GM18508 (cell line): ENCODE data around the gene EMP1.
"Not testable (repeated sequence)": the region's sequence is repeated elsewhere in the genome, so short reads cannot be mapped to it uniquely, and the experiment has no call there.

Experiments
- ATAC-seq: cut with Tn5 transposase; IDR thresholded peaks from one replicate; pipeline ENCODE4 v1.9.1; 2021; ENCODE audit warnings: moderate number of reproducible peaks; ENCODE audit not compliant: insufficient read depth, unreplicated experiment

Gene EMP1

DNA sequence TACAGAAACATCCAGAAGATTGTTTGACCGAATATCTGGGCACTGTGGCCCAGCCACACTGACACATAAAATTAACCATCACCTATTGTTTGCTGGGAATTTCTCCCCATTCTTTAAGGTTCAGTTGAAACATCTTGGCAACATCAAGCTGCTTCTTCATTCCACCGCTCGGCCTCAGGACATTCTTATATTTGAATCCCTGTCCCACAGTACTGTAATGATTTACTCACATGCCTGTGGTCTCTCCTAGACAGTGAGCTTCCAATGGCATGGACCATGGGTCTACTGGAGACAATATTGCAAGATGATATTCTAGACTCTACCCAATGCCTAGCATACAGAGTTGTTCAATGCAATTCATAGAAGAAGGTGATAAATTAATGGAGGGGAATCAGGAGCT is 56.1 kb downstream of the EMP1 start:
- no peak for ATAC-seq

DNA sequence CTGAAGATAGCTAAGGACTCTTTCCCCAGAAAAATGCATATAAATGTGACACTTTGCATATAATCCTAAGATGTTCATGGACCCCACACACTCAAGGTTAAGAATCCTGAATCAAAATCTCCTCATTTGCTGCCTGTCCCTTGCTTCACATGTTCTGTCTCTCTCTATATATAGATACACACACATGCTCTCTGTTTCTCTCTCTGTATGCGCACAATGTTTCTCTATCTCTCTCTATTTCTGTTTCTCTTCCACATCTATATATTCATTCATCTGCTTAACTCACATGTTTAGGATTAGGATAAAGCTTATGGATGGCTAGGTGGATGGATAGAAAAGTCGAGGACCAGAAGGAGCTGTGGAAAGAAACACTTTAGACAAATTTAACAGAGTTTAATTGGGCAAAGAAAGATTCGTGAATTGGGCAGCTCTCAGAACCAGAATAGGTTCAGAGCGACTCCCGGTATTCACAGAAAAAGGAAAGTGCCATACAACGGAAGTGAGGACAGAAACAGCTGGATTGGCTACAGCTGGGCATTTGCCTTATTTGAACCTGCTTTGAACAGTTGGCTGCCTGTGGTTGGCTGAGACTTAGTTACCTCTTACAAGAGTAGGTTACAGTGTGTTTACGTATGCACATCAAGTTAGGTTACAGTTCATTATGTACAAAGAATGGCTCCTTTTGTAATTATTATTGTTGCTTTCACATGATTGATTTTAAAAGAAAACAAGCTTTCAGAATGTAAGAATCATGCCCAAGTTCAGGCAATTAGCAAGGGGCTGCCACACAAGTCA is 57.6 kb downstream of the EMP1 start:
- ATAC-seq: no peak

DNA sequence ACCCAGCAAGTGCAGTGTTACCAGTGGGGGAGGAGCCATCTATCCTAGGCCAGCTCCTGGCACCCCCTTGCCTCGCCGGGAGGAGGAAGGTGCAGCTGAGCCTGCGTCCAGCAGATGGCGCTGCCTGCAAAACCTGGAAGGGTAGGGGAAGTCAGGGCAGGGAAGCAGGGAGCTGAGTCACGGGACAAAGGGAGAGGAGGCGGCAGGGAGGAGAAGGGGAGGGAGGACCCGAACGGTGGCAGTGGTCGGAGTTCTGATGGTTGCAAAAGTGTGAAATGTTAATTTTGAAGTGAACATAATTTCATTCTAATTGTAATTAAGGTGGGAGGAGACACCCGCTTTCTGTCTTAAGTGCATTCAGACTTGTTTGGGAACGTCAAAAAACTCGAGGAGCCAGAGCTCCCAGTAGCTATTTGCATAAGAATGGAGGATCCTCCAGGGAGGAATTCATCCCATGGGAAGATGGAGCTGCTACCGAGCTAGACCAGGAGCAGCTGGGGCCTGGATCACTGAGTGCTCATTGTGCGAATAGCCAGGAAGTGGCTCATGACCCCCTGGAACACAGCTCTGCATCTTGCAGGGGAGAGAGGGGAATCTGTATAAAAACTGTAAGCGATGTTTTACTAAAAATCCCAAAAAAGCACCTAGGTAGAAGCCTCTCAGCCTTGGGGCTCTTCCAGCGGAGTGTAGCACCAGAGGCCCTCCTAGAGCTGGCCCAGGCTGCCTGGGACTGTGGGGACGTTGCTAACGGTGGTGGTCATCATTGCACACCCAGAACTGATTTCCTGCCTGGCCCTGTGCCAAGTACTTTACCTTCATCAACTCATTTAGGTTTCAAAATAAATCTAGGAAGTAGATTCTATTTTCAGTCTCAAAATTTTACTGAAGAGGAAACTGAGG is 59.5 kb downstream of the EMP1 start:
- peak; percentile 91 for ATAC-seq

DNA sequence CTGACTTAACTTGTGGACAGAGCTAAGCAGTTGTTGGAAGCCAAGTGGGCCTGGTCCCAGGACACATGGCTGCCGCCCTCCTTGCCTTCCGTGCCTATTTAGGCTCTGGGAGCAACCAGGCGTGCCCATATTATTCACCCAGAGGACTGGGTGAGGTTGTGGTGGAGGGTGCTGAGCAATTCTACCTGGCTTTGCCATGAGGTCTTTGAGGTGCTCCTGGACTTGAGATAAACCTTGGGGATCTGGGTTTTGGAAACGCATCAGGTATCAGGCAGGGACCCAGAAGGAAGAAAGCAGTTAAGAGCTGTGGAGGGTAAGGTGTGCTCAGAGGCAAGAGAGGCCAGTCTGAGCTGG is 60.1 kb downstream of the EMP1 start:
- no peak for ATAC-seq

DNA sequence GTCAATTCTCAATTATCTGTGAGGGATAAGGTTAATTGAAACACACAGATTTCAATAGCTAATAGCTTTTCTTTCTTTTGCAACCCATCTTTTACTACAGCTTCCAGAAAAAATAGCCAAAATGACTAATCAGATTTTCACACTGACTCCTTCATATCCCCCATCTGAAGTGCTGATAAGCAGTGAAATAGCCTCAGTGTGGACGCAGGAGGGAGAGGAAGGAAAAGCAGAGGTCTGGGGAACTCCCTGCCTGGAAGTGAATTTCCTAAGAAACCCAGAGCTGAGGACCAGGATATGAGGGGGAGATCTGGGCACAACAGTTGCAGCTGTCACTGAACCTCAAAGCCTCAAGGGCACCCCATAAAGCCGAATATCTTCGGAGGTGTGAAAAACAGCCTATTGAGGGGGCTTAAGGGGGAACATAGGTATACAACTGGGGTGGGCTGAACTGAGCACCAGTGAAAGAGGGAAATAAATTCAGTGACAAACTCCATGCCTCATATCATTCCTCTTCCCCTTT is 60.9 kb downstream of the EMP1 start:
- no peak for ATAC-seq

DNA sequence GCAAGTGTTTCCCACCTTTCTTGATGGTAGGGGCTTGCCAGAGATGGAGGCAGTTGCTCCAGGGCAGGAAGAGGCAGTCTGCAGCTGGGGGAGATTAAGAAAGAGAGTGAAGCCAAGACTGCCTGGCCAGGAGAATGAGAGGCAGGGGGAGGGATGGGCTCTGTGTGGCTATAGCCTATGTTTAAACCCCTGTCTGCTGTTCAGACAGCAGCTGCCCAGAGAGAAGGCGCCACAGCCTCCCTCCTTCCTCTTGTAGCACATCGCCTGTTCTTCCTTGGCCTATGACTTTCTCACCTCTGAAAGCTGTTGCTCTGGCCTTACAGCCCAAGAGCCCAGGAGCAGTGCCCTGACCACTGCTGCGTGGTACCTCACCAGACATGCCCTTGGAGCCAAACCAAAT is 61.7 kb downstream of the EMP1 start:
- ATAC-seq: no peak

DNA sequence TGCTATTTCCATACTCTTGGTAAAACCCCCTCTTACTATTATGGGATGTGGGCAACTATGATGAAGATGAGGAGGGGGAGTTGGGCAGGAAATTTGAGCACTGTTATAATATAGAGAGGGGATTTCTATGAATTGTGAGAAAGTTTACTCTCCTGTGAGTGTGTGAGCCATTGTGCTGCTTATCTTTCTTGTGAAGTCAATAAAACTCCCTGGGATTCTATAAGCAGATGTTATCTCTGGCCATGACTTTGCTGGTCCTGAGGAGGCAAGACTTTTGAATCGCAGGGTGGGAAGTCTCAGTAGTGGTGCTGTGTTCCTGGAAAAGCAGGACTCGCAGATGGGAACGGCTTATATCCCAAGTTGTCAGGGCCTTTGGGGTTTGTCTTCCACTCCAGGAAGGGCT is 62.2 kb downstream of the EMP1 start:
- ATAC-seq: no peak

DNA sequence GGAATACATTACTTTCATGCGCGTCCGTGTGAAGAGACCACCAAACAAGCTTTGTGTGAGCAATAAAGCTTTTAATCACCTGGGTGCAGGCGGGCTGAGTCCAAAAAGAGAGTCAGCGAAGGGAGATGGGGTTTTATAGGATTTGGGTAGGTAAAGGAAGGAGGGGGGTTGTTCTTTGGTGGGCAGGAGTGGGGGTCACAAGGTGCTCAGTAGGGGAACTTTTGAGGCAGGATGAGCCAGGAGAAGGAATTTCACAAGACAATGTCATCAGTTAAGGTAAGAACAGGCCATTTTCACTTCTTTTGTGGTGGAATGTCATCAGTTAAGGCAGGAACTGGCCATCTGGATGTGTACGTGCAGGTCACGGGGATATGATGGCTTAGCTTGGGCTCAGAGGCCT is 63.1 kb downstream of the EMP1 start:
- not testable (repeated sequence) for ATAC-seq

DNA sequence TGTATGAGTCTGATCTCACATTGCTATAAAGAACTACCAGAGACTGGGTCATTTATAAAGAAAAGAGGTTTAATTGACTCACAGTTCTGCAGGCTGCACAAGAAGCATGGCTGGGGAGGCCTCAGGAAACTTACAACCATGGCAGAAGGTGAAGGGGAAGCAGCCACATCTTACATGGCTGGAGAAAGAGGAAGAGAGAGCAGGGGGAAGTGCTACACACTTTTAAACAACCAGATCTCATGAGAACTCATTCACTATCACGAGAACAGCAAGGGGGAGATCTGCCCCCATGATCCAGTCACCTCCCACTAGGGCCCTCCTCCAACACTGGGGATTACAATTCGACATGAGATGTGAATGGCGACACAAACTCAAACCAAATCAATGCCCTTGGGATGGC is 71.3 kb downstream of the EMP1 start:
- not testable (repeated sequence) for ATAC-seq

DNA sequence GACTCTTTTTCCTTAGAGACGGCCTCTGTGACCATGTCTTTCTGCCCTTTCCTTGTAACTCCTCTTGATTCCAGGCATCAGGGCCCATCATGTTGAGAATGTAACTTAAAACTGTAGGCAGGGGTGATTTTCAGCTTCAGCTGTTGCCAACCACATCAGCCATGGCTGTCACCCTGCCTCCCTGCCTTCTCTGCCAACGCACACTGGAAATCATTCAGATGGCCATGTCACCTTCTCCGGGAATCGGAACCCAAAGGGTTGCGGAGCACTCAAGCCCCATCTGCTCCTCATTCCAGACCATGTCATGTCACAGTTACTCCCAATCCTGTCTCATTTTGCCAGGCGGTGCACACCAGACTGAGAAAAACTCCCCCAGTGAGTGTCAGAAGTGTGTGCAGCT is 72.1 kb downstream of the EMP1 start:
- ATAC-seq: no peak
